OCI-LY7 (cell line): Measurements from ENCODE around the gene SGPL1. TPM values are rescaled to one million over a fixed set of nuclear protein-coding genes. Genes with fewer than 3 reads are reported as not detected.

Source experiments
- BruUV-seq: library from RNA; stranded (reverse); fragments of 400-500 nt; replicated peaks from 2 replicates; lab custom pipeline; 2021; lab: Mats Ljungman, UMichigan
- CTCF ChIA-PET: fragments of 300-600 bp; sonication (Branson Sonifier 250); formaldehyde crosslinking; loops from one replicate; lab custom pipeline; 2022; ENCODE audit warnings: antibody characterized with exemption; ENCODE audit not compliant: unreplicated experiment; lab: Charles Lee
- POLR2A ChIA-PET: fragments of 300-600 bp; sonication (Branson Sonifier 250); formaldehyde crosslinking; loops from one replicate; lab custom pipeline; 2022; ENCODE audit warnings: antibody characterized with exemption; lab: Charles Lee
- DNase-seq: peaks from one replicate; pipeline ENCODE4 v3.0.0-alpha.2; 2015; ENCODE audit warnings: low spot score
- H2AFZ ChIP-seq: fragments of 200-600 bp; sonication (generic), shearing (Covaris generic); 2 replicates; pipeline ENCODE4 v1.6.1; 2014; ENCODE audit warnings: mild to moderate bottlenecking, antibody characterized with exemption, low read length, moderate library complexity
- H3K27ac ChIP-seq: fragments of 200-600 bp; sonication (generic); 2 replicates; pipeline ENCODE4 v1.5.1; 2014; ENCODE audit warnings: mixed run types, low read depth, mild to moderate bottlenecking, moderate library complexity, low read length, inconsistent platforms; ENCODE audit not compliant: poor library complexity, severe bottlenecking
- H3K36me3 ChIP-seq: fragments of 200-600 bp; sonication (generic); 2 replicates; pipeline ENCODE4 v1.6.1; 2014; ENCODE audit warnings: mild to moderate bottlenecking, antibody characterized with exemption, low read length, moderate library complexity, mixed read lengths; ENCODE audit not compliant: insufficient read depth
- H3K4me1 ChIP-seq: fragments of 200-600 bp; sonication (generic); 2 replicates; pipeline ENCODE4 v1.5.1; 2014; ENCODE audit warnings: mild to moderate bottlenecking, low read length; ENCODE audit not compliant: insufficient read depth, poor library complexity, severe bottlenecking
- H3K4me2 ChIP-seq: fragments of 200-600 bp; sonication (generic); 2 replicates; pipeline ENCODE4 v1.6.1; 2014; ENCODE audit warnings: mild to moderate bottlenecking, low read length
- H3K4me3 ChIP-seq: fragments of 200-600 bp; sonication (generic); 2 replicates; pipeline ENCODE4 v1.5.1; 2014; ENCODE audit warnings: mild to moderate bottlenecking, low read depth, low read length; ENCODE audit not compliant: poor library complexity, severe bottlenecking
- H3K79me2 ChIP-seq: fragments of 200-600 bp; sonication (generic); 2 replicates; pipeline ENCODE4 v1.6.1; 2016; ENCODE audit warnings: low read depth, mild to moderate bottlenecking, low read length, moderate library complexity, mixed read lengths; ENCODE audit not compliant: insufficient read depth
- H3K9me2 ChIP-seq: fragments of 200-600 bp; sonication (generic); 2 replicates; pipeline ENCODE4 v1.6.1; 2016; ENCODE audit warnings: mild to moderate bottlenecking, low read length, mixed read lengths; ENCODE audit not compliant: insufficient read depth
- H3K9me3 ChIP-seq: fragments of 200-600 bp; sonication (generic); 2 replicates; pipeline ENCODE4 v1.6.1; 2014; ENCODE audit warnings: mild to moderate bottlenecking, mixed run types, low read length, mixed read lengths
- H4K20me1 ChIP-seq: fragments of 200-600 bp; sonication (generic); 2 replicates; pipeline ENCODE4 v1.6.1; 2014; ENCODE audit warnings: mild to moderate bottlenecking, antibody characterized with exemption, low read length, moderate library complexity, mixed read lengths; ENCODE audit not compliant: insufficient read depth
- EZH2phosphoT487 ChIP-seq: fragments of 200-600 bp; sonication (generic); IDR thresholded peaks from 2 replicates; pipeline ENCODE4 v1.6.1; 2018; ENCODE audit warnings: low read depth, borderline replicate concordance, mild to moderate bottlenecking, mixed run types, antibody characterized with exemption, low read length, moderate library complexity, mixed read lengths
- intact Hi-C: fragments of 100-400 bp; cut with micrococcal nuclease; formaldehyde crosslinking; loops from one replicate; pipeline ENCODE4 v1.10.0; 2022; ENCODE audit not compliant: unreplicated experiment
- total RNA-seq, 2 experiments: library from RNA; depleted of rRNA in 1 of 2; stranded (reverse); fragments of >200 nt in 1 of 2; shearing (Covaris generic) in 1 of 2; gene quantifications; 2 replicates each; pipeline ENCODE4 v1.2.3, GENCODE V29; 2014 to 2022
- TF ChIP-seq, protein P1 (sequence below): fragments of 200-600 bp; sonication (generic); conservative IDR thresholded peaks from 2 replicates; pipeline ENCODE4 v1.5.1; 2014; ENCODE audit warnings: mild to moderate bottlenecking, antibody characterized with exemption, low read length, moderate library complexity, mixed read lengths

SGPL1 gene
- total RNA-seq, 2 experiments from 2014 or later: 11.7 to 25.1 TPM

DNA sequence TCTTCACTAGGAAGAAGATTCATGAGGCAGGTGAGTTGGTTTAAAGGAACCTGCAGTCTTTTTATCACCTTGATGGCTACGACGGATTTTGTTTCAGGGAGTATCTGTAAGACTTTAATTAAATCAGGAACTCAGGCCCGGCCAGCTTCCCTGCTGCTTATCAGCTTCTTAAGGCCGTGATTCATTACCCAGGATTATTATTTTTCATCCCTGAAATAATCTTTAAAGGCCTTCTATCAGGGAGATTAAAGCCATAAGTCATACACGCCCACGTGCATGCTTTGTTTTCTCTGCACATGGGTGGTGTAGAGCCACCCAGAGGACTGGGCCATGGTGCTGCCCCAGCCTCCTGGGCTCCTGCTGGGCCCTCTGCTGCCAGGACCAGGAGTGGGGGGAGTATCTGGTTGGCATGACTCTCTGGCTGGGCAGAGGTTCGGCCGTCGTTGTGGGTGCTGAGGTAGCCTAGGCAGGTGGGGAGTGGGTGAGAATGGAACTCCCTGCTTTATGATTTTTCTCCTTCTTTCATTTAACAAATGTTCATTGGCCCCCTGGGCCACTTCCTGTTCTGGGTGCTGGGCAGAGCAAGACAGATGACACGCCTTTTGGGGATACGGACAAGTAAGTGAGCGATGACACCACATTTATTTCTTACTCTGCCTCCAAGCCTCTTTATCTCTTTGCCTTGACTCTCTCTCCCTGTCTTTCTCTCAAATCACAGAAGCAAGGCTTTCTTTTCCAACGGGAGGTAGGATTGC is 111.6 kb downstream of the SGPL1 start:
- no peak for TF ChIP-seq EZH2phosphoT487
- TF ChIP-seq, protein P1, sequence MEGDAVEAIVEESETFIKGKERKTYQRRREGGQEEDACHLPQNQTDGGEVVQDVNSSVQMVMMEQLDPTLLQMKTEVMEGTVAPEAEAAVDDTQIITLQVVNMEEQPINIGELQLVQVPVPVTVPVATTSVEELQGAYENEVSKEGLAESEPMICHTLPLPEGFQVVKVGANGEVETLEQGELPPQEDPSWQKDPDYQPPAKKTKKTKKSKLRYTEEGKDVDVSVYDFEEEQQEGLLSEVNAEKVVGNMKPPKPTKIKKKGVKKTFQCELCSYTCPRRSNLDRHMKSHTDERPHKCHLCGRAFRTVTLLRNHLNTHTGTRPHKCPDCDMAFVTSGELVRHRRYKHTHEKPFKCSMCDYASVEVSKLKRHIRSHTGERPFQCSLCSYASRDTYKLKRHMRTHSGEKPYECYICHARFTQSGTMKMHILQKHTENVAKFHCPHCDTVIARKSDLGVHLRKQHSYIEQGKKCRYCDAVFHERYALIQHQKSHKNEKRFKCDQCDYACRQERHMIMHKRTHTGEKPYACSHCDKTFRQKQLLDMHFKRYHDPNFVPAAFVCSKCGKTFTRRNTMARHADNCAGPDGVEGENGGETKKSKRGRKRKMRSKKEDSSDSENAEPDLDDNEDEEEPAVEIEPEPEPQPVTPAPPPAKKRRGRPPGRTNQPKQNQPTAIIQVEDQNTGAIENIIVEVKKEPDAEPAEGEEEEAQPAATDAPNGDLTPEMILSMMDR: no peak
- no peaks in the 10 kb centered on the region for H3K9me2 ChIP-seq
- intact Hi-C loops: loop anchor here (5.0 kb wide), 1 partner anchor 285 kb away; the partner anchor contains the start of gene UNC5B
- H3K36me3 ChIP-seq: no peaks in the 10 kb centered on the region
- H3K4me3 ChIP-seq: no peak overlapping the region
- no TSS peak for BruUV-seq
- no peaks in the 10 kb centered on the region for H3K4me1 ChIP-seq
- no peak overlapping the region for H3K4me2 ChIP-seq
- no peak overlapping the region for H2AFZ ChIP-seq
- ChIA-PET CTCF (no interaction called here), POLR2A (no interaction called here)
- no peaks in the 10 kb centered on the region for H3K79me2 ChIP-seq
- no peaks in the 10 kb centered on the region for H3K9me3 ChIP-seq
- DNase-seq: no peak
- H3K27ac ChIP-seq: no peak overlapping the region
- H4K20me1 ChIP-seq: no peaks in the 10 kb centered on the region

DNA sequence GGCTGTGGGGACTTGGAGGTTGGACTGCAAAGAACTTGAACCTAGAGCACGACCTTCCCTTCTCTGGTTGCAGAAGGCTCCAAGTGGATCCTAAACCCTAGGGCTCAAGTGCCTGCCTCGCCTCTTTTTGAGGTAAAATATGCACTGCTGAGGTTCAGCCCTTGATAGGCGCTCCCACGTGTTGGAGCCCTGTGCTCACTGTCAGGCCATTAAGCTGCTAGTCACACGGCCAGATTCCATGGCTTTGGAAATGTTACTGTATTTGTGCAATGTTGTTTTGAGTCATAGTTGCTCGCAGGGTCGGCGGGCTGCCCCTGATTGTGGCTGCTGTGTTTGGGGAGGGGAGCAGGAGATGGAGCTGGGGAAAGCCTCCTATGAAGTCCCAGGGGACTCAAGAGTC is 112.4 kb downstream of the SGPL1 start:
- BruUV-seq: no TSS peak
- no peak overlapping the region for H3K4me2 ChIP-seq
- TF ChIP-seq, protein P1: no peak
- no peak for TF ChIP-seq EZH2phosphoT487
- no peaks in the 10 kb centered on the region for H3K36me3 ChIP-seq
- no peaks in the 10 kb centered on the region for H3K4me1 ChIP-seq
- no peak overlapping the region for H2AFZ ChIP-seq
- H3K9me3 ChIP-seq: no peaks in the 10 kb centered on the region
- H3K9me2 ChIP-seq: no peaks in the 10 kb centered on the region
- ChIA-PET POLR2A (no interaction called here), CTCF (no interaction called here)
- H3K4me3 ChIP-seq: no peak overlapping the region
- DNase-seq: no peak
- H4K20me1 ChIP-seq: no peaks in the 10 kb centered on the region
- intact Hi-C loops: loop anchor here (5.0 kb wide), 1 partner anchor 284 kb away; the partner anchor contains the start of gene UNC5B
- H3K79me2 ChIP-seq: no peaks in the 10 kb centered on the region
- no peak overlapping the region for H3K27ac ChIP-seq

DNA sequence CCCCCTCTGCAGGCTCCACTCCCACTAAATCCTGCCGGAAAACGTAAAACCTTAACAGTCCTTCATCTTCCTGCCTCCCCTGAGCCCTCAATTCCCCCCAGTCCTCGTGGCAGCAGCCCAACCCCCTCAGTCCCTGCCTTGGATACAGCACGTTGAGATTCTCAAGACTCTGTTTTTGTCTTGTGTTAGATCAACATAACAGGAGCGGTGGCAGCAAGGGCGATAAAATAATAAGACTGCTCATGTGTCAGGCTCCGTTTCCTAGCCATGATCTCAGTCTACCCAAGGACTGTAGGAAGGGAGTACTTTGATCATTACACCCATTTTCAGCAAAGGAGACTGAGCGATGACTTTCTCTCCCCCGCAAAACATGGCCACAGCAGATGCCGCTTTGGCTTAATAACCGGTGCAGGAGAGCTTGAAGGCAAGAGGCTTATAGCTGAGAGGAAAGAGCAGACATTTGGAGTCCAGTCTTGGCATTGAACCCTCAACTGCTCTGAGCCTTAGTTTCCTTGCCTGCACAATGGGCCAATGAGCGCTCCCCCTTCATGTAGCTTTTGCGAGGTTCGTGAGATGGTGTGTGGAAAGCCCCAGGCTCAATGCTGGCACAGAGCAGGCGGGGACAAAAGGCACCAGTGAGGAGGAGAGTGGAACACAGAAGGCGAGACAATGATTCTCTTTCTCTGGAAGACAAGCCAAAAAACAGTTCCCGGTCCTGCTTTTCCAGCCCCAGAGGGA is 114.7 kb downstream of the SGPL1 start:
- intact Hi-C loops: no loop called here
- Histone ChIP-seq H3K4me2 (no peak overlapping the region), H4K20me1 (no peaks in the 10 kb centered on the region), H3K9me3 (no peaks in the 10 kb centered on the region), H3K27ac (no peak overlapping the region), H3K9me2 (no peaks in the 10 kb centered on the region), H3K4me3 (no peak overlapping the region), H2AFZ (no peak overlapping the region), H3K36me3 (no peaks in the 10 kb centered on the region), H3K79me2 (no peaks in the 10 kb centered on the region), H3K4me1 (no peaks in the 10 kb centered on the region)
- ChIA-PET CTCF (no interaction called here), POLR2A (no interaction called here)
- no peak for DNase-seq
- no peak for TF ChIP-seq EZH2phosphoT487
- TF ChIP-seq, protein P1: no peak
- BruUV-seq: no TSS peak
